AG04450 (cell line): ENCODE measurements around the gene PRR5L. TPM values are rescaled to one million over a fixed set of nuclear protein-coding genes. Genes with fewer than 3 reads are reported as not detected.
A peak's percentile ranks its signal among the peaks of the same experiment; 100 is the strongest.

Experiments used
- CTCF ChIA-PET: fragments of 300-600, 350-600 bp; formaldehyde crosslinking; extraction: SDS; loops from one replicate; lab custom pipeline; 2022; ENCODE audit warnings: antibody characterized with exemption, inconsistent platforms; lab: Charles Lee
- POLR2A ChIA-PET: fragments of 350-600 bp; formaldehyde crosslinking; extraction: SDS; loops from one replicate; lab custom pipeline; 2021; ENCODE audit warnings: antibody characterized with exemption, inconsistent platforms; lab: Yijun Ruan, JAX
- DNase-seq: peaks from one replicate; pipeline ENCODE4 v3.0.0-alpha.2; 2011; ENCODE audit warnings: low read depth, low spot score
- H3K27ac ChIP-seq: one replicate; pipeline ENCODE4 v1.5.1; 2012; ENCODE audit warnings: low read depth, low read length, control low read depth
- H3K27me3 ChIP-seq: one replicate; pipeline ENCODE4 v1.6.0; 2012; ENCODE audit warnings: low read length; ENCODE audit not compliant: control insufficient read depth, insufficient read depth
- H3K4me3 ChIP-seq: 2 replicates; pipeline ENCODE4 v1.5.1; 2011; ENCODE audit warnings: mild to moderate bottlenecking, low read depth, low read length, control low read depth
- H3K9me3 ChIP-seq: 2 replicates; pipeline ENCODE4 v1.5.1; 2012; ENCODE audit warnings: low read length; ENCODE audit not compliant: control insufficient read depth, insufficient read depth
- CTCF ChIP-seq: IDR thresholded peaks from 2 replicates; pipeline ENCODE4 v1.5.1; 2011; ENCODE audit warnings: low read depth, low read length, control low read depth, inconsistent platforms
- polyA plus RNA-seq: library from polyadenylated mRNA; depleted of rRNA; stranded (reverse); fragments of >200 nt; gene quantifications from 2 replicates; pipeline ENCODE4 v1.2.3, GENCODE V29; 2011

The PRR5L gene
- polyA plus RNA-seq, 1 experiment: 3.4 TPM

- H3K27ac ChIP-seq: no peak within 1 kb of the TSS
- no peak for TF ChIP-seq CTCF
- CTCF ChIA-PET: interaction anchor here (0.9 to 9.5 kb wide), 6 partner anchors 24 to 276 kb away, joined by 3 to 279 read pairs (median 6); no protein-coding TSS in a partner anchor
- H3K9me3 ChIP-seq: no peaks in the 10 kb centered on the region
- H3K4me3 ChIP-seq: peak within 1 kb of the TSS; percentile 98
- POLR2A ChIA-PET: no interaction called here
- peak; percentile 79 for DNase-seq
- H3K27me3 ChIP-seq: no peaks in the 10 kb centered on the region
Measured at GRCh38 chr11:36289226-36289852, 6.7 kb upstream of the PRR5L start, which contains the start of gene COMMD9. Gene COMMD9, minus strand, starts transcription at chr11:36289424. Its CDS starts 12 bp downstream, at chr11:36289412.

- no peaks in the 10 kb centered on the region for H3K9me3 ChIP-seq
- peak; percentile 58 for TF ChIP-seq CTCF
- ChIA-PET POLR2A (no interaction called here), CTCF (interaction anchor here (0.6 to 9.5 kb wide), 30 partner anchors 13 to 803 kb away, joined by 3 to 279 read pairs (median 4); no protein-coding TSS in a partner anchor)
- peaks cover 2% of the 10 kb centered on the region for H3K27me3 ChIP-seq
- no peak overlapping the region for H3K27ac ChIP-seq
- no peak for DNase-seq
- no peak overlapping the region for H3K4me3 ChIP-seq
Measured at GRCh38 chr11:36292311-36292722, 3.8 kb upstream of the PRR5L start.

- Histone ChIP-seq H3K27me3 (peaks cover 2% of the 10 kb centered on the region), H3K27ac (no peak overlapping the region), H3K9me3 (no peaks in the 10 kb centered on the region), H3K4me3 (no peak overlapping the region)
- TF ChIP-seq CTCF: no peak
- CTCF ChIA-PET: interaction anchor here (0.5 to 9.5 kb wide), 9 partner anchors 11 to 196 kb away, joined by 3 to 279 read pairs (median 3); no protein-coding TSS in a partner anchor
- DNase-seq: peak; percentile 56
- POLR2A ChIA-PET: interaction anchor here (0.7 to 1.3 kb wide), 3 partner anchors 88 to 174 kb away, joined by 3 to 5 read pairs (median 4); no protein-coding TSS in a partner anchor
Measured at GRCh38 chr11:36296884-36297543, 926 bp downstream of the PRR5L start.

GRCh38 chr11:36300650-36301049, 4.6 kb downstream of the PRR5L start:
- Histone ChIP-seq H3K27me3 (no peaks in the 10 kb centered on the region), H3K4me3 (no peak overlapping the region), H3K9me3 (no peaks in the 10 kb centered on the region), H3K27ac (no peak overlapping the region)
- POLR2A ChIA-PET: no interaction called here
- CTCF ChIA-PET: interaction anchor here (1.0 to 2.7 kb wide), 3 partner anchors 83 to 192 kb away, joined by 3 to 23 read pairs (median 12); no protein-coding TSS in a partner anchor
- TF ChIP-seq CTCF: no peak
- no peak for DNase-seq

- CTCF ChIA-PET: interaction anchor here (2.4 to 2.9 kb wide), 2 partner anchors 175 to 189 kb away, joined by 16 to 19 read pairs; no protein-coding TSS in a partner anchor
- no peak overlapping the region for H3K4me3 ChIP-seq
- DNase-seq: no peak
- no peak for TF ChIP-seq CTCF
- H3K9me3 ChIP-seq: no peaks in the 10 kb centered on the region
- peaks cover 2% of the 10 kb centered on the region for H3K27me3 ChIP-seq
- no peak overlapping the region for H3K27ac ChIP-seq
- POLR2A ChIA-PET: no interaction called here
Measured at GRCh38 chr11:36304351-36304750, 8.3 kb downstream of the PRR5L start.
